Right lobe of liver (tissue), 5 donors: ENCODE measurements around the gene RNF113A. TPM values are rescaled to one million over a fixed set of nuclear protein-coding genes. Genes with fewer than 3 reads are reported as not detected.

Source experiments
- total RNA-seq, 6 experiments: library from RNA; depleted of rRNA in 2 of 6; stranded (reverse); fragments of >200 nt in 2 of 6; fragmentation: NEBNext Ultra II Directional in 3 of 6; extraction: Animal tissue kit (Norgen Biotek cat#: 25700) in 3 of 6; gene quantifications; one replicate each; pipeline versions ENCODE4 v1.1.0 to v1.2.4, GENCODE V29; 2016 to 2023
- donor health status: DM: no; HTN: no; CAD: no.
- donor health status: DM: no; HTN: no; CAD: no.
- donor health status: DM: no; HTN: yes; CAD: no.
- donor health status: DM: no; HTN: yes; CAD: no.

Gene RNF113A
- total RNA-seq, 6 experiments from 2014 or later, result 6.1 to 12.6 (median 7.5) TPM

Other genes with a start within 250 kb of the RNF113A start
- 10 to 100 TPM; 12.7 to 25.6 (median 19.6) TPM for gene SEPTIN6, start 178.6 kb downstream of the RNF113A start, total RNA-seq
- gene SOWAHD, start 113.1 kb downstream of the RNF113A start, total RNA-seq, result 1 to 10 TPM in 1 of 6 experiments, under 1 TPM in 4, not detected in 1; 0.19 to 1.2 (median 0.29) TPM
- gene RPL39, start 80.1 kb downstream of the RNF113A start, total RNA-seq, result 1,000 to 10,000 TPM in 2 of 6 experiments, 100 to 1,000 TPM in 4; 587 to 2,308 (median 667) TPM
- gene UPF3B, start 18.8 kb downstream of the RNF113A start, total RNA-seq, result 1 to 10 TPM; 1.9 to 3.5 (median 2.5) TPM
- gene NDUFA1, start 99 bp upstream of the RNF113A start, total RNA-seq, result 10 to 100 TPM; 45.9 to 74.1 (median 65.1) TPM
- gene AKAP14, start 24.2 kb upstream of the RNF113A start, total RNA-seq, result not detected
- 1 to 10 TPM; 3.3 to 4.4 (median 3.6) TPM for gene NKAP, start 72.0 kb upstream of the RNF113A start, total RNA-seq
- gene RHOXF2B, start 206.0 kb upstream of the RNF113A start, total RNA-seq, result not detected
- under 1 TPM in 1 of 6 experiments, not detected in 5; 0.62 TPM for gene RHOXF1, start 244.2 kb upstream of the RNF113A start, total RNA-seq